Medulla oblongata (tissue), 1 donor: ENCODE data around the gene FDX2.
"Not testable (repeated sequence)": the region's sequence is repeated elsewhere in the genome, so short reads cannot be mapped to it uniquely, and the experiment has no call there.

Source experiments
- DNase-seq: peaks from one replicate; pipeline ENCODE4 v3.0.0-alpha.2; 2015; ENCODE audit errors: extremely low spot score

Gene FDX2

DNA sequence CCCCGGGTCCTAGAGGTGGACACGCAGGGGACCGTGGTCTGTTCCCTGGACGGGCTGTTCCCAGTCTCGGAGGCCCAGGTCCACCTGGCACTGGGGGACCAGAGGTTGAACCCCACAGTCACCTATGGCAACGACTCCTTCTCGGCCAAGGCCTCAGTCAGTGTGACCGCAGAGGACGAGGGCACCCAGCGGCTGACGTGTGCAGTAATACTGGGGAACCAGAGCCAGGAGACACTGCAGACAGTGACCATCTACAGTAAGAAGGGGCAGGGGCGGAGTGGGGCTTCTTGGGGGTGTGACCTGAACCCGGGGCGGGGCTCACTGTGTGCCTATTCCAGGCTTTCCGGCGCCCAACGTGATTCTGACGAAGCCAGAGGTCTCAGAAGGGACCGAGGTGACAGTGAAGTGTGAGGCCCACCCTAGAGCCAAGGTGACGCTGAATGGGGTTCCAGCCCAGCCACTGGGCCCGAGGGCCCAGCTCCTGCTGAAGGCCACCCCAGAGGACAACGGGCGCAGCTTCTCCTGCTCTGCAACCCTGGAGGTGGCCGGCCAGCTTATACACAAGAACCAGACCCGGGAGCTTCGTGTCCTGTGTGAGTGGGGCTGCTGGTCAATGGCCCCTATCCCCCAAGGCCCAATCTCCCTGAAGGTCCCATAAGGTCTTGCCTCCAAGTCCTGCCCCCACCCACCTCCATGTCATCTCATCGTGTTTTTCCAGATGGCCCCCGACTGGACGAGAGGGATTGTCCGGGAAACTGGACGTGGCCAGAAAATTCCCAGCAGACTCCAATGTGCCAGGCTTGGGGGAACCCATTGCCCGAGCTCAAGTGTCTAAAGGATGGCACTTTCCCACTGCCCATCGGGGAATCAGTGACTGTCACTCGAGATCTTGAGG, 31.5 kb downstream of the FDX2 start:
- no peak for DNase-seq

DNA sequence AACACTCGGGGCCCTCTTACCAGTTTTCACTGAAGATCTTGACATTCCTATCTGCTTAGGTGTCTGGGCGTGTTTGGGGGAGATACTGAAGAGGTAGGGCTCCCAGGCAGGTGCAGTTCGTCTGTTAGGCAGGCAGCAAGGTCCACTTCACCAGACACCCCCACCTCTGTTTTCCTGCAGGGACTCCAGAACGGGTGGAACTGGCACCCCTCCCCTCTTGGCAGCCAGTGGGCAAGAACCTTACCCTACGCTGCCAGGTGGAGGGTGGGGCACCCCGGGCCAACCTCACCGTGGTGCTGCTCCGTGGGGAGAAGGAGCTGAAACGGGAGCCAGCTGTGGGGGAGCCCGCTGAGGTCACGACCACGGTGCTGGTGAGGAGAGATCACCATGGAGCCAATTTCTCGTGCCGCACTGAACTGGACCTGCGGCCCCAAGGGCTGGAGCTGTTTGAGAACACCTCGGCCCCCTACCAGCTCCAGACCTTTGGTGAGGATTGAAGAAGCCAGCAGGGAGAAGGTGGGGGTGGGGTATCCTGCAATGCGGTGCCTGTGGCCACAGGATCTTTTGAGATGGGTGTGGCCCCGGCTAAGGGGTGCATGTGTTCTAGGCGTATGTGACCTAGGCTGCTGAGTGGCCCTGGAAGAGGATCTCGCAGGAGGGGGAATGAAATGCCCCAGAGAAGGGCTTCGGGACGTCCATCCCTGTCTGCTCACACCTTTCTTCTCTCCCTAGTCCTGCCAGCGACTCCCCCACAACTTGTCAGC, 32.3 kb downstream of the FDX2 start:
- DNase-seq: no peak

DNA sequence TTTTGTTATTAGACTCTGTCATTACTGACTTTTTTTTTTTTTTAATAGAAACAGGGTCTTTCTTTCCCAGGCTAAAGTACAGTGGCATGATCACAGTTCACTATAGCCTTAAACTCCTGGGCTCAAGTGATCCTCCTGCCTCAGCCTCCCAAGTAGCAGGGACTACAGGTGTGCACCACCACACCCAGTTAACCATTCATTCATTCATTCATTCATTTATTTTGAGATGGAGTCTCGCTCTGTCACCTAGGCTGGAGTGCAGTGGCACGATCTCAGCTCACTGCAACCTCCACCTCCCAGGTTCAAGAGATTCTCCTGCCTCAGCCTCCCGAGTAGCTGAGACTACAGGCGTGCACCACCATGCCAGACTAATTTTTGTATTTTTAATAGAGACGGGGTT, 33.8 kb downstream of the FDX2 start:
- DNase-seq: not testable (repeated sequence)

DNA sequence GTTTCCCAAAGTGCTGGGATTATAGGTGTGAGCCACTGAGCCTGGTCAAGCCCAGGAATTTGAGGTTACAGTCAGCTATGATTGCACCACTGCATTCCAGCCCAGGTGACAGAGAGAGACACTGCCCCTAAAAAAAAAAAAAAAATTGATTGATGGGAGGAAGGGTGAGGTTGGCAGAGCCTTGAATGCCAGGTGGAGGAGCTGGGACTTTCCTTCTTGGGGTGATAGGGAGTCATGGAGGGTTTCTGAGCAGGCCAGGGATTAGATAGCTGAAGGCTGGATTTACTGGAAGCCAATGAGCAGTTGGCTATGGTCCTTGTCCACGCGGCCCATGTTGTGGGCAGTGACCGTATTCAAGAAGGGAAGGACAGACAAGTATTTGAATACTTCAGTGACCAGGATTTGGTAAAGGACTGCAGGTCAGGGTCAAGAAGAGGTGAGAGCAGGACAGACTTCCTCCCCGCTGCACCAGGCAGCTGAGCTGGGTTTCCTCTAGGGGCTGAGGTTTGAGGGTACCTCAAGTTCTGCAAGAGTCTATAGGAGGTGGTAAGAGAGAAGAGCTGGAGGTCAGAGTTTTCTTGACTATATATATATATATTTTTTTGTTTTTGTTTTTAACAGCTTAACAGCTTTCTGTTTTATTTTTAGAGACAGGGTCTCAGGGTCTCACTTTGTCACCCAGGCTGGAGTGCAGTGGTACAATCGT, 35.9 kb downstream of the FDX2 start:
- no peak for DNase-seq

DNA sequence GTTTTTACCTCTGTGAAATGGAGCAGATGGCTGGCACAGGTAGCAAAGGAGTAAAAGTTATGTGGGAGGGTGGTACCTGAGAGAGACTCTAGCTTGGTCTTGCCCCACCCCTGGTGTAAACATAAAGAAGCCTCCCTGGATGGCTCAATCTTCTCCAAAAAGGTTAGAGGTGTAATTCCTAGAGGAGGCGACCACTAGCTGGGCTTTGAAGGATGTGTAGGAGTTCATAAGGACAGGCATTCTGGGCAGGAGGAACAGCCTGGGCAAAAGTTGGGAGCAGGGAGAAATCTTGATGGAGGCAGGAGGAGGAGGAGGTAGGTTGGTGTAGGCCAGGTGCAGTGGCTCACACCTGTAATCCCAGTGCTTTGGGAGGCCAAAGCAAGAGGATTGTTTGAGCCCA, 36.9 kb downstream of the FDX2 start:
- no peak for DNase-seq

DNA sequence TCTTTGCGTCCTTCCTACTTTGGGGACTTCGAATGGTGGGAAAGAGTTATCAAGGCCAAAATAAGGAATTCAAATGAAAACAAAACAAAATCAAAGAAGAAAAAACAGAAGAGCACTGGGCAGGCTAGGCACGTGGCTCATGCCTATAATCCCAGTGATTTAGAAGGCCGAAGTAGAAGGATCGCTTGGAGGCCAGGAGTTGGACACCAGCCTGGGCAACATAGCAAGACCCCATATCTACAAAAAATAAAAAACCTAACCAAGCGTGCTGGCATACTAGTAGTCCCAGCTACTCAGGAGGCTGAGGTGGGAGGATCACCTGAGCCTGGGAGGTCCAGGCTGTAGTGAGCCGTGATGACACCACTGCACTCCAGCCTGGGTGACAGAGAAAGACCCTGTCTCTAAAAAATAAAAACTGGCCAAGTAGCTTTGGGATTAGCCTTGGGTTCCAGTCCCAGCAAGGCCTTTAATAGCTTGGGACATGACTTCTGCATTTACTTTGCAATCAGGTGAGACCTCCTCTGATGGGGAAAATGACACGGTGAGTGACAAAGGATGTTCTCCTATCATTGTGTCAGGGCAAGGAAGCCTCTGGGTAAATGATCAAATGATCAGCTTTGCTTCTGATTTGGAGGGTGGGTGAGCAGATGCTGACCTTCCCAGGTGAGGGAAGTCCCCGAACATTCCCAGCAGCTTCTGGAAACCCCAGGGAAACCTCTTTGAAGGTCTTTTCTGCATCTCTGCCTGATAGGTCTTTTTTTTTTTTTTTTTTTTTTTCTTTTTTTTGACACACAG, 37.8 kb downstream of the FDX2 start:
- no peak for DNase-seq

DNA sequence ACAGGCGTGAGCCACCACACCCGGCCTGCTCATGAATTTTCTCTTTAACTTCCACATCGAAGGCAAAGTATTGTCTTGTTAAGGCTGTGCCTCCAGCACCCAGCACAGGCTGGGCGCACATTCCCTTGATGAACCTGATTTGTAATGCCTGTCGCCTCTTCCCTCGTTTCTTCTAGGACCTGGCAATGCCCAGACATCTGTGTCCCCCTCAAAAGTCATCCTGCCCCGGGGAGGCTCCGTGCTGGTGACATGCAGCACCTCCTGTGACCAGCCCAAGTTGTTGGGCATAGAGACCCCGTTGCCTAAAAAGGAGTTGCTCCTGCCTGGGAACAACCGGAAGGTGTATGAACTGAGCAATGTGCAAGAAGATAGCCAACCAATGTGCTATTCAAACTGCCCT, 41.2 kb downstream of the FDX2 start:
- no peak for DNase-seq

DNA sequence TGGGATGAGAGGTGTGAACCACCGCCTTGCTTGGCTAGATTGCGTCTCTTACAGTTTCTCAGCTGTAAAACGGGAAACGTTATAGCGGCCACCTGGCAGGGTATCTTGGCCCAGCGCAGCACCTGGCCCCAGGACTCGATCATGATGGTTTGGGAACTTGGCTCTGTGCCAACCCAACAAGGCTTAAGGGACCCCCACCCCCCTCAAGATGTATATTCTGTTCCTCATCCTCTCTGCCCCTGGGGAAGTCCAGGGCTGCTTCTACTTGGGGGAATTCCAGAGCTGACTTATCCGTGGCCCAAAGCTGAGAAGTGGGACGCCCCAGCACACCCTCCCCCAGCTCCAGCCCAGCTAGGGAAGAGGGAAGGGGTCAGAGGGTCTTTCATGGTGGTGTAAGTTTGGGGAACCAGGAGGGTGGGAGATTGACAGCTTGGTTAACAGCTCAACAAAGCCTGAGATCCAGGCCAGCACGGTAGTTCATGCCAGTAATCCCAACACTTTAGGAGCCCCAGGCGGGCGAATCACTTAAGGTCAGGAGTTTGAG, 44.2 kb downstream of the FDX2 start:
- DNase-seq: peak; percentile 48

DNA sequence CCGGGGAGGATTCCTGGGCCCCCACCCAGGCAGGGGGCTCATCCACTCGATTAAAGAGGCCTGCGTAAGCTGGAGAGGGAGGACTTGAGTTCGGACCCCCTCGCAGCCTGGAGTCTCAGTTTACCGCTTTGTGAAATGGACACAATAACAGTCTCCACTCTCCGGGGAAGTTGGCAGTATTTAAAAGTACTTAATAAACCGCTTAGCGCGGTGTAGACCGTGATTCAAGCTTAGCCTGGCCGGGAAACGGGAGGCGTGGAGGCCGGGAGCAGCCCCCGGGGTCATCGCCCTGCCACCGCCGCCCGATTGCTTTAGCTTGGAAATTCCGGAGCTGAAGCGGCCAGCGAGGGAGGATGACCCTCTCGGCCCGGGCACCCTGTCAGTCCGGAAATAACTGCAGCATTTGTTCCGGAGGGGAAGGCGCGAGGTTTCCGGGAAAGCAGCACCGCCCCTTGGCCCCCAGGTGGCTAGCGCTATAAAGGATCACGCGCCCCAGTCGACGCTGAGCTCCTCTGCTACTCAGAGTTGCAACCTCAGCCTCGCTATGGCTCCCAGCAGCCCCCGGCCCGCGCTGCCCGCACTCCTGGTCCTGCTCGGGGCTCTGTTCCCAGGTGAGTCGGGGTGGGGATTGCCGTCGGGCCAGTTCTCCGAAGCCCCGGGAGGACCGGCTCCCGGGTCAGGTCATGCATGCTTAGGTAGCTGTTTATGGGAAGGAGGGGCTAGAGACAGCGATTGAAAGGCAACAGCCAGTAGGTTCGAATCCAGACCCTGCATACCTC, 45.0 kb downstream of the FDX2 start, which contains the start of gene ICAM1:
Gene ICAM1 (plus strand): TSS at position 505 of the 779 bp plus-strand sequence. CDS start 40 bp downstream, at position 545.
- peak; percentile 61 for DNase-seq

DNA sequence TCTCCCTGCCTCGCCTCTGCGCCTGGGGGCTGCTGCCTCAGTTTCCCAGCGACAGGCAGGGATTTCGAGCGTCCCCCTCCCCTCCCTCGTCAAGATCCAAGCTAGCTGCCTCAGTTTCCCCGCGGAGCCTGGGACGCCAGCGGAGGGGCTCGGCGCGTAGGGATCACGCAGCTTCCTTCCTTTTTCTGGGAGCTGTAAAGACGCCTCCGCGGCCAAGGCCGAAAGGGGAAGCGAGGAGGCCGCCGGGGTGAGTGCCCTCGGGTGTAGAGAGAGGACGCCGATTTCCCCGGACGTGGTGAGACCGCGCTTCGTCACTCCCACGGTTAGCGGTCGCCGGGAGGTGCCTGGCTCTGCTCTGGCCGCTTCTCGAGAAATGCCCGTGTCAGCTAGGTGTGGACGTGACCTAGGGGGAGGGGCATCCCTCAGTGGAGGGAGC, 45.6 kb downstream of the FDX2 start:
- DNase-seq: peak; percentile 64

DNA sequence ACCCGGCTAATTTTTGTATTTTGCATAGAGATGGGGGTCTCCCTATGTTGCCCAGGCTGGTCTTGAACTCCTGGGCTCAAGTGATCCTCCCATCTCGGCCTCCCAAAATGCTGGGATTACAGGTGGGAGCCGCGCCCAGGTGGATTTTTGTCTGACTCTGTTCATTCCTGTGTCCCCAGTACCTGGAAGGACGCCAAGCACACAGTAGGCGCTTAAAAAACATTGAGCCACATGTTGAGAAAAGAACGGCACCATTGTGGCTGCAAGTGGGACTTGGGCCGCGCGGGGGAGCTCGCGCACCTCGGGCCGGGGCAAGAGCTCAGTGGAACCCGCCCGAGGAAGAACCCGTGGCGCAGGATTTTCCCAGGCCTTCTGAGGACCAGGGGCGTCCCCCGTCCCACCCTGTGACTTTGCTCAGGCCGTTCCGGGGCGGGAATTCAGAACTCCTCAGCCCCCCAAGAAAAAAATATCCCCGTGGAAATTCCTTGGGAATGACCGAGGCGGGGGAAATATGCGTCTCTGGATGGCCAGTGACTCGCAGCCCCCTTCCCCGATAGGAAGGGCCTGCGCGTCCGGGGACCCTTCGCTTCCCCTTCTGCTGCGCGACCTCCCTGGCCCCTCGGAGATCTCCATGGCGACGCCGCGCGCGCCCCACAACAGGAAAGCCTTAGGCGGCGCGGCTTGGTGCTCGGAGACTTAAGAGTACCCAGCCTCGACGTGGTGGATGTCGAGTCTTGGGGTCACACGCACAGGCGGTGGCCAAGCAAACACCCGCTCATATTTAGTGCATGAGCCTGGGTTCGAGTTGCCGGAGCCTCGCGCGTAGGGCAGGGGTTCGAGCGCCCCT, 46.3 kb downstream of the FDX2 start:
- peak; percentile 77 for DNase-seq

DNA sequence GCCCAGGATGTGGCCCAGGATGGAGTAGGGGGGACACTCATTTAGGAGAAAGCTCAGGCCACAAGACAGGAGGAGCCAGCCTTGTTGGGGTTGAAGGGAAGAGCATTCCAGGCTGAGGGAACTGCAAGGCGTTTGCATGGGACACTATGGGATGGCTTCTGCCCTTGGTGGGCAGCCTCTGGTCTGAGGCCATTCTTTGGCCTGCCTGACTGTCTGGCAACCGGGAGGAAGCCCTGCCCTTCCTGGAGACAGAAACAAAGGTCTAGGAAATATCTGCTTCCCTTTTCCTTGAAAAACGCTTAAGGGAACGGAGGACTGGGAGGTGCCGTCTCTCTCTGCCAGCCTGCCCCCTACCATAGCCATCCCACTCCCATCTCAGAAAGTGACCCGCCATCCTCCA, 47.7 kb downstream of the FDX2 start:
- no peak for DNase-seq

DNA sequence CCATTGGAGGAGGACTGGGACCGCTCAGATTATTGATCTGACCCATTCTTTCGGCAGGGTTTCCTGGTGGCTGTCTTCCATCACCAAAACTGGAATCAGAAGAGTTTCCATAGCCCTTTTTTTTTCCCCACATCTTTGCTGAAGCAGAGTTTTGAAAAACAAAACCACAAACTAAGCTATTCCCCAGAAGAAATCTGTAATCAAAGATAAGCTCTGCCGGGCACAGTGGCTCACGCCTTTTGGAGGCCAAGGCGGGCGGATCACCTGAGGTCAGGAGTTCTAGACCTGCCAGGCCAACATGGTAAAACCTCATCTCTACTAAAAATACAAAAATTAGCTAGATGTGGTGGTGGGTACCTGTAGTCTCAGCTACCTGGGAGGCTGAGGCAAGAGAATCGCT, 49.1 kb downstream of the FDX2 start:
- no peak for DNase-seq

DNA sequence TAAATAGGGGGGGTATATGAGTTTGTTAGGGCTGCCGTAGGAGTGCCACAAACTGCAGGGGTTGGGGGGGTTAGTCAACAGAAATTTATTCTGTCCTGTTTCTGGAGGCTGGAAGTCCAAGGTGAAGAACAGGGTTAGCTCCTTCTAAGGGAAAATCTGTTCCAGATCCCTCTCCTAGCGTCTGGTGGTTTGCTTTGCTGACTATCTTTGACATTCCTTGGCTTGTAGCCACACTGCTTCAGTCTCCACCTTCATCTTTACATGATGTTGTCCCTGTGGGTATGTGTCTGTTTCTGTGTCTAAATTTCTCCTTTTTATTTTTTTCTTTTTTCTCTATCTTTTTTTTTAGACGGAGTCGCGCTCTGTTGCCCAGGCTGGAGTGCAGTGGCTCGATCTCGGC, 53.0 kb downstream of the FDX2 start:
- DNase-seq: no peak

DNA sequence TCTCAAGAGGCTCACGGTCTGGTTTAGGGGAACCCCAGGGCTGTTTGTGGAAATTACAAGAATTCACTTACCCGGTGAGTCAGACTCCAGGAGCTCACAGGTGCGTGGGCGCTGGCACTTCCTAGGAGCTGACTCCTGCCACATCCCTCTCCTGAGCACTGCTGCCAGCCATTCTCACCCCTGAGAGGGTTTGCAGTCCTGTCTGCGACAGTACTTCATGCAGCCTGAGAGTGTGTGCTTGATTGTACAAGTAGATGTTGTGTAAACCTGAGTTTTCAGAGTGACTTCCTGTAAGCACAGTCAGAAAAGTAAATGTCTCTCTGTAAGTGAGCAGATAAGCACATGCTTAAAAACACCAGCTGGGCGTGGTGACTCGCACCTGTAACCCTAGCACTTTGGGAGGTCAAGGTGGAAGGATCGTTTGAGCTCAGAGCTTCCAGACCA, 55.7 kb downstream of the FDX2 start:
- no peak for DNase-seq
